Fibroblast of mammary gland (primary cell): ENCODE data around the gene PHTF2.

Experiments used
- DNase-seq: peaks from one replicate; pipeline ENCODE4 v3.0.0-alpha.2; 2010; ENCODE audit warnings: low read depth
- H3K4me3 ChIP-seq: 2 replicates; pipeline ENCODE4 v1.5.1; 2011; ENCODE audit warnings: low read depth, mild to moderate bottlenecking, low read length, moderate library complexity; ENCODE audit not compliant: control insufficient read depth
- CTCF ChIP-seq: conservative IDR thresholded peaks from 2 replicates; pipeline ENCODE4 v1.5.1; 2011; ENCODE audit warnings: low read depth, low read length, inconsistent platforms; ENCODE audit not compliant: control insufficient read depth, insufficient read depth

Gene PHTF2

GRCh38 chr7:77912293-77912692 lies 113.7 kb downstream of the PHTF2 start:
- DNase-seq: no peak
- TF ChIP-seq CTCF: no peak

GRCh38 chr7:77913977-77914607 lies 115.5 kb downstream of the PHTF2 start:
- DNase-seq: no peak
- no peak for TF ChIP-seq CTCF
- H3K4me3 ChIP-seq: no peak overlapping the region

More at GRCh38 chr7:77912293-77912692, 113.7 kb downstream of the PHTF2 start:
- H3K4me3 ChIP-seq: no peak overlapping the region

- no peak overlapping the region for H3K4me3 ChIP-seq
- DNase-seq: no peak
- no peak for TF ChIP-seq CTCF
Measured at GRCh38 chr7:77917500-77918262, 119.1 kb downstream of the PHTF2 start.

- no peak overlapping the region for H3K4me3 ChIP-seq
- DNase-seq: no peak
- TF ChIP-seq CTCF: no peak
Measured at GRCh38 chr7:77918676-77919075, 120.1 kb downstream of the PHTF2 start.

GRCh38 chr7:77923419-77923818 lies 124.8 kb downstream of the PHTF2 start:
- no peak for TF ChIP-seq CTCF
- no peak for DNase-seq
- no peak overlapping the region for H3K4me3 ChIP-seq

- H3K4me3 ChIP-seq: no peak overlapping the region
- DNase-seq: no peak
- TF ChIP-seq CTCF: no peak
Measured at GRCh38 chr7:77930496-77930895, 131.9 kb downstream of the PHTF2 start.

GRCh38 chr7:77931841-77932240 lies 133.3 kb downstream of the PHTF2 start:
- TF ChIP-seq CTCF: no peak
- H3K4me3 ChIP-seq: no peak overlapping the region
- no peak for DNase-seq
